Uterus (tissue), 4 donors: ENCODE data around the gene FGD2. TPM values are rescaled to one million over a fixed set of nuclear protein-coding genes. Genes with fewer than 3 reads are reported as not detected.

Experiments used
- DNase-seq, 2 donors: peaks; one replicate each; pipeline ENCODE4 v3.0.0-alpha.2; 2019 to 2020
- H3K27ac ChIP-seq, 2 donors: fragments of 200-600 bp; sonication (generic); 1 replicate in 1 of 2; 2 replicates in 1 of 2; pipeline ENCODE4 v1.5.1; 2016 to 2018
- H3K27me3 ChIP-seq, 2 donors: fragments of 200-600 bp; sonication (generic); one replicate each; pipeline ENCODE4 v1.5.1; 2018 to 2019; ENCODE audit warnings: control low read depth in 1 of 2
- H3K36me3 ChIP-seq, 2 donors: fragments of 200-600 bp; sonication (generic); one replicate each; pipeline ENCODE4 v1.5.1; 2019; ENCODE audit warnings: control low read depth in 1 of 2
- H3K4me1 ChIP-seq, 2 donors: fragments of 200-600 bp; sonication (generic); one replicate each; pipeline ENCODE4 v1.5.1; 2018 to 2019; ENCODE audit warnings: control low read depth in 1 of 2
- H3K4me3 ChIP-seq, 2 donors: fragments of 200-600 bp; sonication (generic); 1 replicate in 1 of 2; 2 replicates in 1 of 2; pipeline ENCODE4 v1.5.1; 2018 to 2019; ENCODE audit warnings: mild to moderate bottlenecking in 1 of 2
- H3K9me3 ChIP-seq, 2 donors: fragments of 200-600 bp; sonication (generic); one replicate each; pipeline ENCODE4 v1.5.1; 2019; ENCODE audit warnings: control low read depth in 1 of 2
- CTCF ChIP-seq, 4 experiments: fragments of 200-600 bp in 2 of 4; fragments of 450-650 bp in 2 of 4; sonication (generic) in 2 of 4; IDR thresholded peaks; one replicate each; pipeline ENCODE4 v1.5.1; 2016 to 2019; ENCODE audit warnings: antibody characterized with exemption in 4 of 4, mild to moderate bottlenecking in 2 of 4, moderate library complexity in 1 of 4
- POLR2A ChIP-seq, 2 donors: fragments of 450-650 bp; IDR thresholded peaks; one replicate each; pipeline ENCODE4 v1.6.1; 2016; ENCODE audit warnings: antibody characterized with exemption in 2 of 2, mild to moderate bottlenecking in 1 of 2, moderate library complexity in 1 of 2
- intact Hi-C: fragments of 100-400 bp; cut with DNase I; formaldehyde crosslinking; loops from one replicate; pipeline ENCODE4 v1.15.1; 2023; ENCODE audit warnings: low total_unique reads
- total RNA-seq, 4 donors: library from RNA; depleted of rRNA in 3 of 4; stranded (reverse); fragments of >200 nt in 3 of 4; gene quantifications; one replicate each; pipeline versions ENCODE4 v1.1.0 to v1.2.4, GENCODE V29; 2014 to 2023
- donor health status: DM: yes; HTN: yes; CAD: no.

FGD2 gene
- total RNA-seq, 4 donors from 2014 or later = 0.51 to 27.6 (median 11.5) TPM

- no peak overlapping the region for H3K27ac ChIP-seq
- H3K4me1 ChIP-seq = no peaks in the 10 kb centered on the region
- H3K4me3 ChIP-seq = no peak overlapping the region
- no peak for DNase-seq
- TF ChIP-seq CTCF (IDR thresholded peaks at IDR 0.05) (no peak), POLR2A (IDR thresholded peaks at IDR 0.05) (no peak)
- no peaks in the 10 kb centered on the region for H3K9me3 ChIP-seq
- no peaks in the 10 kb centered on the region for H3K27me3 ChIP-seq
- intact Hi-C loops = loop anchor here (10.0 kb wide), 2 partner anchors 131 to 251 kb away; partner anchors contain the start of gene C6orf89
- no peaks in the 10 kb centered on the region for H3K36me3 ChIP-seq
These were observed 10.1 kb downstream of the FGD2 start for GRCh38 chr6:37015532-37015931.

DNA sequence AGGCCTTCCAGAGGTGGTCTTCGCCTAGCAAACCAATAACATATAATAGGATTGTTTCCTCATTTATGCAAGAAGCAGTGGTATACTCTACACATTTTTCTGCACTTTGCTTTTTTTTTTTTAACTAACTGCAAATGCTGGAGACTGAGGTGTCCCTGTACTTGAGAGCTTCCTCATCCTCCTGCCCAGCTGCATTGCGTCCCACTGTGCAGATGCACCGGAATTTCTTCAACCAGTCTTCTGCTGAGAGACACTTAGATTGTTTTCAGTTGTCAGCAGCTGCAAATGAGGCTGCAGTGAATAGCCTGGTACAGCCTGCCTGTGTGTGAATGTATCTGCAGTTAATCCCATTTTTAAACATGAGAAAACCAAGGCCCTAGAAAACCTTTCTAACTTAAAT lies 11.5 kb downstream of the FGD2 start:
- no peak overlapping the region for H3K4me3 ChIP-seq
- TF ChIP-seq CTCF (IDR thresholded peaks at IDR 0.05) (no peak), POLR2A (IDR thresholded peaks at IDR 0.05) (no peak)
- intact Hi-C loops = loop anchor here (10.0 kb wide), 2 partner anchors 132 to 252 kb away; partner anchors contain the start of gene C6orf89
- no peaks in the 10 kb centered on the region for H3K4me1 ChIP-seq
- no peak overlapping the region for H3K27ac ChIP-seq
- H3K27me3 ChIP-seq = no peaks in the 10 kb centered on the region
- H3K36me3 ChIP-seq = no peaks in the 10 kb centered on the region
- no peak for DNase-seq
- H3K9me3 ChIP-seq = no peaks in the 10 kb centered on the region

- H3K27ac ChIP-seq = peak overlapping the region; percentile 14 to 46
- intact Hi-C loops = loop anchor here (10.0 kb wide), 2 partner anchors 133 to 253 kb away; partner anchors contain the start of gene C6orf89
- no peak for DNase-seq
These were observed 12.2 kb downstream of the FGD2 start for GRCh38 chr6:37017606-37018197.

GRCh38 chr6:37018198-37019064 lies 13.0 kb downstream of the FGD2 start:
- intact Hi-C loops = loop anchor here (10.0 kb wide), 2 partner anchors 134 to 254 kb away; partner anchors contain the start of gene C6orf89
- H3K36me3 ChIP-seq = no peaks in the 10 kb centered on the region
- H3K9me3 ChIP-seq = no peaks in the 10 kb centered on the region
- H3K27me3 ChIP-seq = no peaks in the 10 kb centered on the region
- TF ChIP-seq CTCF (IDR thresholded peaks at IDR 0.05) (peak; percentile 82 to 90 (median 85)), POLR2A (IDR thresholded peaks at IDR 0.05) (peak in 1 of 2 donors; percentile 19)
- peak; percentile 90 for DNase-seq
- H3K27ac ChIP-seq = peak overlapping the region; percentile 14 to 46
- no peaks in the 10 kb centered on the region for H3K4me1 ChIP-seq
- no peak overlapping the region for H3K4me3 ChIP-seq

More at GRCh38 chr6:37017606-37018197, 12.2 kb downstream of the FGD2 start:
- Histone ChIP-seq H3K4me1 (no peaks in the 10 kb centered on the region), H3K9me3 (no peaks in the 10 kb centered on the region), H3K27me3 (no peaks in the 10 kb centered on the region), H3K4me3 (no peak overlapping the region), H3K36me3 (no peaks in the 10 kb centered on the region)
- no peak for TF ChIP-seq POLR2A (IDR thresholded peaks at IDR 0.05)
- no peak for TF ChIP-seq CTCF (IDR thresholded peaks at IDR 0.05)

DNA sequence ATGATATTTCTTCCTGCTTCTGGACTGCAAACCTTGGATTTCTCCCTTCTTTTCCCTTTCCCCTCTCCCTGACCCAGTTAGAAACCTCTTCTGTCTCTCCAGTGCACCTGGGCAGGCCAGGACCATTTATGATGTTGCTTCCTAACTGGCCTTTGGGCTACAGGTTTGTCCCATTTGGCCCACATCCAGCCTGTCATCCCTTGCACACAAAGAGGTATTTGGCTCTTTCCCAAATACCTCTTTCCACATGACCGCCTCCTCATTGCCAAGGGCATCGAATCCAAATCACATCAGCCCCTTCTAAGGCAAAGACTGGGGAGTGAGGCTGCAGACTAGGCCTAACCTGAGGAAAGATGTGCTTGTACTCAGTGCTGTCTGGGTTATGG lies 13.6 kb downstream of the FGD2 start:
- intact Hi-C loops = loop anchor here (10.0 kb wide), 2 partner anchors 134 to 254 kb away; partner anchors contain the start of gene C6orf89
- no peak for TF ChIP-seq CTCF (IDR thresholded peaks at IDR 0.05)
- TF ChIP-seq POLR2A (IDR thresholded peaks at IDR 0.05) = no peak
- Histone ChIP-seq H3K4me3 (no peak overlapping the region), H3K4me1 (no peaks in the 10 kb centered on the region), H3K27me3 (no peaks in the 10 kb centered on the region), H3K27ac (no peak overlapping the region), H3K36me3 (no peaks in the 10 kb centered on the region), H3K9me3 (no peaks in the 10 kb centered on the region)
- no peak for DNase-seq
